Smooth muscle cell (in vitro differentiated cells): ENCODE results near the gene TRIO. TPM values are rescaled to one million over a fixed set of nuclear protein-coding genes. Genes with fewer than 3 reads are reported as not detected.

Experiments used
- DNase-seq: peaks from one replicate; lab custom pipeline; 2025; ENCODE audit not compliant: unreplicated experiment; lab: John Stamatoyannopoulos, UW
- H2AFZ ChIP-seq: fragments of 200-600 bp; sonication (generic); 2 replicates; pipeline ENCODE4 v1.6.0; 2016; ENCODE audit warnings: antibody characterized with exemption, low read depth, mild to moderate bottlenecking
- H3F3A ChIP-seq: fragments of 200-600 bp; sonication (generic); 2 replicates; pipeline ENCODE4 v1.6.0; 2017; ENCODE audit warnings: antibody characterized with exemption, low read depth
- H3K27ac ChIP-seq: fragments of 200-600 bp; sonication (generic); 2 replicates; pipeline ENCODE4 v1.5.1; 2016; ENCODE audit warnings: low read depth, mild to moderate bottlenecking
- H3K27me3 ChIP-seq: fragments of 200-600 bp; sonication (generic); 2 replicates; pipeline ENCODE4 v1.6.1; 2016; ENCODE audit warnings: low read depth, mild to moderate bottlenecking
- H3K36me3 ChIP-seq: fragments of 200-600 bp; sonication (generic); 2 replicates; pipeline ENCODE4 v1.5.1; 2016; ENCODE audit warnings: low read depth
- H3K4me1 ChIP-seq: fragments of 200-600 bp; sonication (generic); 2 replicates; pipeline ENCODE4 v1.5.1; 2016; ENCODE audit warnings: low read depth
- H3K4me2 ChIP-seq: fragments of 200-600 bp; sonication (generic); 2 replicates; pipeline ENCODE4 v1.6.0; 2016; ENCODE audit warnings: mild to moderate bottlenecking
- H3K4me3 ChIP-seq: fragments of 200-600 bp; sonication (generic); 2 replicates; pipeline ENCODE4 v1.5.1; 2016; ENCODE audit warnings: mild to moderate bottlenecking
- H3K79me2 ChIP-seq: fragments of 200-600 bp; sonication (generic); 2 replicates; pipeline ENCODE4 v1.6.0; 2016; ENCODE audit warnings: low read depth, mild to moderate bottlenecking
- H3K9ac ChIP-seq: fragments of 200-600 bp; sonication (generic); 2 replicates; pipeline ENCODE4 v1.6.0; 2016; ENCODE audit warnings: low read depth
- H3K9me3 ChIP-seq: fragments of 200-600 bp; sonication (generic); replicated peaks from 2 replicates; pipeline ENCODE4 v1.5.1; 2016; ENCODE audit warnings: low read depth
- H4K20me1 ChIP-seq: fragments of 200-600 bp; sonication (generic); 2 replicates; pipeline ENCODE4 v1.6.0; 2016; ENCODE audit warnings: low read depth
- CTCF ChIP-seq: fragments of 200-600 bp; sonication (generic); IDR thresholded peaks from 2 replicates; pipeline ENCODE4 v1.5.1; 2017; ENCODE audit warnings: borderline replicate concordance, mild to moderate bottlenecking, antibody characterized with exemption; ENCODE audit not compliant: insufficient read depth, poor library complexity, severe bottlenecking
- WGBS: methylation state at CpG from one replicate; pipeline ENCODE4 v1.1.7; 2016; ENCODE audit warnings: low lambda C conversion rate; 5-methylcytosine and 5-hydroxymethylcytosine counted together
- polyA plus RNA-seq: library from polyadenylated mRNA; unstranded; fragments of >200 nt; fragmentation: Nextera tagmentation; extraction: Ambion mirVana; gene quantifications from 2 replicates; pipeline ENCODE4 v1.2.1, GENCODE V29; 2016
- total RNA-seq: library from RNA; depleted of rRNA; stranded (reverse); fragments of >200 nt; gene quantifications from 2 replicates; pipeline ENCODE4 v1.2.3, GENCODE V29; 2014

TRIO gene
- total and polyA plus RNA-seq, 2 experiments from 2014 or later, result 10.2 to 118 TPM

GRCh38 chr5:14510156-14510734 is 367.1 kb downstream of the TRIO start:
- H3F3A ChIP-seq, result no peaks in the 10 kb centered on the region

DNA sequence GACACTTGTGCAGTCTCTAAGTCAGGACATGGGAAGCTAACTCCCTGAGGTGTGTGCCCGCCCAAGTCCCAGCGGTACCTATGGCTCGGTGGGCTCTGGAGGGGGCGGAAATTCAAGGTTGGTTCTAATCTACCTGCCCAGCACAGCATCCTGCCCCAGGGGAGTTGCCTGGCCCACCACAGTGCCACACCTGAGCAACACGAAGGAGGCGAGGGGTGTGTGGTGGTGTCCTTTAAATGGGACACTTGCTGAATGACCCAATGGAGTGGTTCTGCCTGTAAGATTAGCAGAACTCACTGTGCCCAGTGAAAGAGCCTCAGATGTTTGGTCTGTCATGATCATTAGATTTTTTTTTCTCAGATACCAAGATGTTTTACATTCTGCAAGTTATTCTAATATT is 367.7 kb downstream of the TRIO start:
- H3K27ac ChIP-seq, result no peak overlapping the region
- H3F3A ChIP-seq, result no peaks in the 10 kb centered on the region
- no peak overlapping the region for H3K9ac ChIP-seq
- H2AFZ ChIP-seq, result no peak overlapping the region
- H3K4me2 ChIP-seq, result no peak overlapping the region
- no peaks in the 10 kb centered on the region for H3K9me3 ChIP-seq
- DNase-seq, result no peak
- no peaks in the 10 kb centered on the region for H3K36me3 ChIP-seq
- no peak overlapping the region for H3K4me3 ChIP-seq
- H3K79me2 ChIP-seq, result no peaks in the 10 kb centered on the region
- no peak for TF ChIP-seq CTCF
- WGBS, result 95% methylated on average over 6 of the region's 6 CpGs
- H3K27me3 ChIP-seq, result no peaks in the 10 kb centered on the region
- no peaks in the 10 kb centered on the region for H3K4me1 ChIP-seq
- peaks cover 5% of the 10 kb centered on the region for H4K20me1 ChIP-seq

More at GRCh38 chr5:14510156-14510734, 367.1 kb downstream of the TRIO start:
- H3K27ac ChIP-seq, result no peak overlapping the region
- no peaks in the 10 kb centered on the region for H3K79me2 ChIP-seq
- no peak overlapping the region for H3K4me2 ChIP-seq
- H3K36me3 ChIP-seq, result no peaks in the 10 kb centered on the region
- no peak overlapping the region for H2AFZ ChIP-seq
- H3K9ac ChIP-seq, result no peak overlapping the region
- DNase-seq, result no peak
- TF ChIP-seq CTCF, result no peak
- H4K20me1 ChIP-seq, result peaks cover 5% of the 10 kb centered on the region
- no peaks in the 10 kb centered on the region for H3K27me3 ChIP-seq
- H3K4me1 ChIP-seq, result no peaks in the 10 kb centered on the region
- WGBS, result 87% methylated on average over 11 of the region's 11 CpGs
- no peak overlapping the region for H3K4me3 ChIP-seq
- H3K9me3 ChIP-seq, result no peaks in the 10 kb centered on the region

- no peak overlapping the region for H3K27ac ChIP-seq
- no peaks in the 10 kb centered on the region for H3F3A ChIP-seq
- H3K4me2 ChIP-seq, result no peak overlapping the region
- H3K79me2 ChIP-seq, result no peaks in the 10 kb centered on the region
- no peaks in the 10 kb centered on the region for H3K9me3 ChIP-seq
- DNase-seq, result no peak
- WGBS, result 86% methylated on average over 7 of the region's 7 CpGs
- no peak overlapping the region for H2AFZ ChIP-seq
- H3K9ac ChIP-seq, result no peak overlapping the region
- no peaks in the 10 kb centered on the region for H3K4me1 ChIP-seq
- H4K20me1 ChIP-seq, result peaks cover 5% of the 10 kb centered on the region
- no peaks in the 10 kb centered on the region for H3K36me3 ChIP-seq
- no peak for TF ChIP-seq CTCF
- H3K4me3 ChIP-seq, result no peak overlapping the region
- H3K27me3 ChIP-seq, result no peaks in the 10 kb centered on the region
Observed at GRCh38 chr5:14512574-14512973, 369.4 kb downstream of the TRIO start.

GRCh38 chr5:14513266-14513665 is 370.1 kb downstream of the TRIO start:
- 69% methylated on average over 12 of the region's 12 CpGs for WGBS
- no peaks in the 10 kb centered on the region for H3K36me3 ChIP-seq
- H2AFZ ChIP-seq, result no peak overlapping the region
- H3K79me2 ChIP-seq, result no peaks in the 10 kb centered on the region
- H3K9me3 ChIP-seq, result no peaks in the 10 kb centered on the region
- no peak for DNase-seq
- H3K27ac ChIP-seq, result no peak overlapping the region
- no peaks in the 10 kb centered on the region for H3K27me3 ChIP-seq
- no peak for TF ChIP-seq CTCF
- peaks cover 5% of the 10 kb centered on the region for H4K20me1 ChIP-seq
- no peak overlapping the region for H3K4me2 ChIP-seq
- no peaks in the 10 kb centered on the region for H3K4me1 ChIP-seq
- no peak overlapping the region for H3K9ac ChIP-seq
- H3K4me3 ChIP-seq, result no peak overlapping the region
- no peaks in the 10 kb centered on the region for H3F3A ChIP-seq
